HK-2 (cell line): Measurements from ENCODE around the gene AGFG2.
"Not testable (repeated sequence)": the region's sequence is repeated elsewhere in the genome, so short reads cannot be mapped to it uniquely, and the experiment has no call there.

Source experiments
- DNase-seq: peaks from one replicate; pipeline ENCODE4 v3.0.0-alpha.2; 2018; ENCODE audit not compliant: unreplicated experiment

AGFG2 gene

GRCh38 chr7:100521076-100521475 lies 17.9 kb upstream of the AGFG2 start:
- no peak for DNase-seq

- not testable (repeated sequence) for DNase-seq
Observed at GRCh38 chr7:100521909-100522593, 17.0 kb upstream of the AGFG2 start.

- DNase-seq: not testable (repeated sequence)
Observed at GRCh38 chr7:100523192-100523591, 15.8 kb upstream of the AGFG2 start.

DNA sequence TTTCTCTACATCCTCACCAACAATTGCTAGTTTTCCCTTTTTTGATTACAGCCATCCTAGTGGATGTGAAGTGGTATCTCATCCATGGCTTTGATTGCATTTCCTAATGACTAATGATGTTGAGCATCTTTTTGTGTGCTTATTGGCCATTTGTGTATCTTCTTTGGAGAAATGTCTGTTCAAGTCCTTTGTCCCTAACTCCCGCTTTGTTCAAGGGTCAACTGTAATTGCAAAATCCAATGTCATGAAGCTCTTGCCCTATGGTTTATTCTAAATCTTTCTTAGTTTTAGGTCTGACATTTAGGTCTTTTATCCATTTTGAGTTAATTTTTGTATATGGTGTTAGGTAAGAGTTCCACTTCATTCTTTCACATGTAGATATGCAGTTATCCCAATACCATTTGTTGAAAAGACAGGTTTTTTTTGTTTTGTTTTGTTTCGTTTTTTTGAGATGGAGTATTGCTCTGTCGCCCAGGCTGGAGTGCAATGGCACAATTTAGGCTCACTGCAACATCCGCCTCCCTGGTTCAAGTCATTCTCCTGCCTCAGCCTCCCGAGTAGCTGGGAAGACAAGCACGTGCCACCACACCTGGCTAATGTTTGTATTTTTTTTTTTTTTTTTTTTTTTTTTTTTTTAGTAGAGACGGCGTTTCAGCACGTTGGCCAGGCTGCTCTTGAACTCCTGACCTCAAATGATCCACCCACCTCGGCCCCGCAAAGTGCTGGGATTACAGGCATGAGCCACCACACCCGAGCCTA lies 10.7 kb upstream of the AGFG2 start:
- DNase-seq: not testable (repeated sequence)

- no peak for DNase-seq
Observed at GRCh38 chr7:100532165-100533022, 6.6 kb upstream of the AGFG2 start.

DNA sequence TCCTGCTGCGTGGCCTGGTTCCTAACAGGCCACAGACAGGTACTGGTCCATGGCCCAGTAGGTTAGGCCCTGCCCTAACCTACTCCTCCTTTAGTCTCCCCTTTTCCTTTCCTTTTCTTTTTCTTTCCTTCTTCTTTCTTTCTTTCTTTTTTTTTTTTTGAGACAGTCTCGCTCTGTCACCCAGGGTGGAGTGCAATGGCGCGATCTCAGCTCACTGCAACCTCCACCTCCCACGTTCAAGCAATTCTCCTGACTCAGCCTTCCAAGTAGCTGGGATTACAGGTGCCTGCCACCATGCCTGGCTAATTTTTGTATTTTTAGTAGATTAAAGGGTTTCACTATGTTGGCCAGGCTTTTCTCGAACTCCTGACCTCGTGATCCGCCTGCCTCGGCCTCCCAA lies 3.0 kb upstream of the AGFG2 start:
- not testable (repeated sequence) for DNase-seq

GRCh38 chr7:100536695-100537094 lies 2.3 kb upstream of the AGFG2 start:
- DNase-seq: not testable (repeated sequence)

- no peak for DNase-seq
Observed at GRCh38 chr7:100538348-100538653, 702 bp upstream of the AGFG2 start.

- DNase-seq: no peak
Observed at GRCh38 chr7:100539436-100540006, 518 bp downstream of the AGFG2 start.

DNA sequence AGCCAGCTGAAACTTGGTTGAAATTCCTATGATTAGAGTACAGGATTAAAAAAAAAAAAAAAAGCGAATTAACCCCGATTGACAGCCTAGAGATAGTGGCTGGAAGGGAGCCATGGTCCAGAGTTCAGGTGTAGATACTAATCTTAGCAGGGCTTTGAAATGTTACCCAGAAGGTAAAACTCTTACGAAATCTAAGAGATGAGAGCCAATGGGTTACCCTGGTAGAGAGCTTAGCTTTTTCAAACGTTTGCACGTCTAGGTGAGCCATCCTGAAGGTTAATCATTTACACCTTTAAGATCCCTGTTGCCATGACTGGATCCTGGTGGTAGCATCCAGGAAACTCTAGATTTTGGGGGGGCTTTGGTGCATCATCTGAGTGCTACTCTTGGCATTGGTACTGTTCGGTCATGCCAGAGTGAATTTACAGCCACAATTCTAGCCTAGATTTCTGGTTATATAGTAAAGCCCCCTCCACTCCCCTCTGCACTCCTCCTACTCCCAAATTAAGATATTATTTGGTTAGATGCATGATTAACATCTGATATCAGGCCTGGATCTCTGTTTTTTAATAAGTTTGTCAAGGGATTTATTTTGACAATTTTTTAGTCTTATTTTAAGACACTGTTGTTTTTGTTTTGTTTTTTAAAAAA lies 1.2 kb downstream of the AGFG2 start:
- no peak for DNase-seq

GRCh38 chr7:100541309-100541708 lies 2.3 kb downstream of the AGFG2 start:
- not testable (repeated sequence) for DNase-seq

DNA sequence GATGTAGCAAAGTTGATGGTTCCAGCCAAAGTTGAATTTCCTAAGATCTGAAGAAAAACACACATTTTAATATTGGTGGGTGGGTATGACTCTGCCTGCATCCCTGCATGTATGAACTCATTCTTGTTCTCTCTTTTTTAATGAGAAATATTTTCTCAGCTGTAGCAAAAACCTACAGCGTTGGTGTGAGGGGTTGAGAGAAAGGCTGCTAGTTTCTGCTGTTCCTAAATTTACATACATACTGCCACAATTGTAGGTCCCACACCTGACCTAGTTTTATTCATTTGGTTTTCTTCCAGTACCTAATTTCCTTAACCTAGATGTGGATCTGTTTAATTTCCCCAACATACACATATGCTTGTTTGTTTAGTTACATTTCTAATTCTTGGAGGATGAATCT lies 4.6 kb downstream of the AGFG2 start:
- no peak for DNase-seq

GRCh38 chr7:100544386-100544785 lies 5.4 kb downstream of the AGFG2 start:
- no peak for DNase-seq

GRCh38 chr7:100544967-100545359 lies 6.0 kb downstream of the AGFG2 start:
- no peak for DNase-seq

DNA sequence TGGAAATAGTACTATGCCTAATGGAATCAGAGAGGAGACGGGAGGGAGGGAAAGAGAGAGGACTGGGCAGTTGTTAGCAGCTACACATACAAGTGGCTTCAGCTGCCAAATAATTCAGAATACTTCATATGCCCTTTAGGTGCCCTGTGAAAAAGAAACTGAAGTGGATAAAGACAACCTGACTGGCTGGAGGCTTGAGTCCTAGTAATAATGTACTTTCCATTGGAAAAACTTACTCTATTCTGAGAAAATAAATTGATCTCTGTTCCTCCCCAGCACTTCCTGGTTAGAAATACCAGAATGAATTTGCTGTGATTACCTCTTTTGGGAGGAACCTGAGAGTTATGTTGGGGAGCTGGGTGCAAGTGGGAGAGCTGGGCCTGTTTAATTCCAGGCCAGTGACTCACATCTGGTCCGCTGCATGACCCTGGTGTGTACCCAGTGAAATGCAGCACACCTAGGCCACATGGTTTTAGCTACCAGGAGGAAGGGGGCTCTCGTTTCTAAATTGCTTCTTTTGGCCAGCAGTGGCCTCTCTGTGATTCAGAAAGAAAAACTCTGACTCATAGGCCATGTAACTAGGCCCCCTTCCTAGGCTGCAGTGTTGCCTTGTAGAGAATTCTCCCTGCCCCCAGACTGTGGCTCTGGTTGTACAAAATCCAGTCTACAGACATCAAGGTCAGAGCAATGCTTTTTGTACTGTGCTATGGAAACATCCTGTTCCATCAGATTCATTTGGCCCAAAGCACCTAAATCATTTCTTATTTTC lies 6.5 kb downstream of the AGFG2 start:
- peak; percentile 71 for DNase-seq

DNA sequence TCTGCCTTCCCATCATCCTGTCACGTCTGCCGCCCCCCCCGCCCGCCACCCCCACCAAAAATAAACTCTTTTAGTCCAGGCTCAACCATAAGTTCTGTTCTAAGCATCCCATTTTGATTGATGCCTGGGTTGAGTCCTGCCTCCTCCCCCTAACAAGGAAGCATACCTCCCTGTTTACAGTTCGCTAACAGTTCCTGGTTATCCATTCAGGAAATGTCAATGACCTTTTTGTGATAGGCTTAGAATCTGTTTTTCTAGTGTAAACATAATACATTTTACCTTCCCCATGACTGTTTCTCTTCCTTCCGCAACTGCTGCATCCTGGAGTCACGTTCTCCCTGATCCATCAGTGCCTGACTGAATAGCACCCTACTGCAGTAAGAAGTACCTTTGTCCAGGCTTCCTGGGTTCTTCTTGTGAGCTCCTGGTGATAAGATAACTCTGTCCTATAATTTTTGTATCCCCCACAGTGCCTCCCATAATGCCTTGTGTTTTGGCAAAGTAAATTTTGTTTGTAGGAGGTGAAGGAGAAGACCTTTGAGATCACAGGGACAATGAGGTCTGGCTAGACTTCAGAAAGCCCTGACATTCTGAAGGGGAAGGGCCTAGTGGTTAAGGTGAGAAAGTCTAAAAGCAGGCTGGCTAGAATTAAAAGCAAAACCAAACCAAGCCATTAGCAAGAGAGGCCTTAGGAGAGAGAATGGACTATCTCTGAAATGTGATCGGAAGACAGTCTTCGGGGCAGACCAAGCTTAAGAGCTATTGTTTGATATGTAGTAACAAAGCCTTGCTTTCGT lies 7.3 kb downstream of the AGFG2 start:
- no peak for DNase-seq

DNA sequence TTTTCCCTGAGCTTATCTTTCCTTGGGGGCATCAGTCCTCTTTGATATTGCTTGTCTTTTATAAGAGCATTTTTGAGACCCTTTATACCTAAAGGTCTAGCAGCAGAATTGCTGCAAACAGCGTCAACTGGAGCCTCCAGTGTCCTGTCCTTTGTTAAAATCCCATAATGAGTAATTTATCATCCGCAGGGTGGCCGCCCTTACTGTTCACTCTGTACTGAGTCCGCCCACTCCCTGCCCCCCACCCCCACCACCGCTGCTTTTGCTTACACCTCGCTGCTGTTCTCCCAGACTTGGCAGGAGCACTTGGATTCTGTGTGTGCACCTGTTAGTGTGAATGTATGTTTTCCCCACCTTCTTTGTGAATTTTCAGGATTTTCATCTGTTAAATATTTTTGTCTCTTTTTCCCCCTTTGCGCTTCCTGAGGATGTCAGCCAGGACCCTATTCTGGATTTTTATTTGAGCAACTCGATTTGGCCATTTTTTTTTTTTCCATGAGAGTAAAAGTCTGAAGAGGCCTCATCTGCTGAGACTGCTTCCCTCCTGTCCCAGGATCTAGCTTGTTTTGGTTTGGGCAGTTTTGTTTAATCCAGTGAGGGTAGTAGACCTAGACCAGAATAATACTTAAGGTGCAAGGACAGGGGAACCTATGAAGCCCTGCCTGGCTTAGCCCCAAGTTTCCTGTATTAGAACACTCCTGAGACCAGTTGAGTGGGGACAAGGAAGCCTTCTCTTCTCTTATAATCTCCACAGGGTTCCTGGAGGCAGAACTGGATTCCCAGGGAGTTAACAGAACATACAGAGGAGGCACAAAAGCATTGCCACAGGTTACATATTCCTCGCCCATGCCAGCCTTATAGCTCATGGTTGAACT lies 8.2 kb downstream of the AGFG2 start:
- DNase-seq: no peak

DNA sequence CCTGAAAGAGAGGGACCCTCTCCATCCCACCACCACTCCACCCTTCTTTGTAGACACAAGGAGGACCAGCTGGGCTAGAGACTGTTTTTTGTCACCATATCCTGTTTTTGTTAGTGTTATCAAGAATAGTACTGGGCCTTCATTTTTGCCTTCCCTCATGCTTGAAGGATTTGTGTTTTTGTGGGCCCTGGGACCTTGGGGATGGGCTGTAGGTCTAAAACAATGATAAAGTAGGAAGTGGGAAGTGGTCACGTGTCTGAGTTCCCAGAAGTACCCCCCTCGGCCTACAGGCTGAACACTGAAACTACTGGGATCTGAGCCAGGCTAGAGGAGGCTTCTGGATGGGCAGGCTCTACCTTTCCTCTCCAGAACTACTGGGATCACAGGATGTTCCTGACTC lies 8.9 kb downstream of the AGFG2 start:
- DNase-seq: no peak

DNA sequence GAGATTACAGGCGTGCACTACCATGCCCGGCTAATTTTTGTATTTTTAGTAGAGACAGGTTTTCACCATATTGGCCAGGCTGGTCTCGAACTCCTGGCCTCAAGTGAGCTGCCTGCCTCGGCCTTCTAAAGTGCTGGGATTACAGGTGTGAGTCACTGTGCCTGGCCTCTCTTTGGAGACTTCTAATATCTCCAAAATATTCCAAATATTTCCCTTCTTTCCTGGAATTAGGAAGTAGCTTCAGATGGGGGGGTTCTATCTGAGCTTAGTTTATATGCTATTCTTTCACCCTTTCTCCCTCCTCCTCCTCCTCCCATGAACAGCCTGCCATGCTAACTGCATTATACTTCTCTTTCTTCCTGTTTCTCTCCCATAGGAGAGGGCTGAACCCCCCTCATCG lies 9.4 kb downstream of the AGFG2 start:
- not testable (repeated sequence) for DNase-seq
